Mesendoderm (in vitro differentiated cells): ENCODE results near the gene ABR.

ENCODE experiments used
- DNase-seq: peaks from one replicate; pipeline ENCODE4 v3.0.0; 2013
- H2AK5ac ChIP-seq: 2 replicates; pipeline ENCODE4 v1.6.1; 2013; ENCODE audit warnings: low read length, inconsistent platforms
- H2BK120ac ChIP-seq: 2 replicates; pipeline ENCODE4 v1.6.1; 2013; ENCODE audit warnings: low read depth, mild to moderate bottlenecking, low read length, moderate library complexity, mixed read lengths
- H2BK15ac ChIP-seq: replicated peaks from 2 replicates; pipeline ENCODE4 v1.6.1; 2013; ENCODE audit warnings: low read depth, mild to moderate bottlenecking, moderate library complexity
- H2BK5ac ChIP-seq: 2 replicates; pipeline ENCODE4 v1.6.1; 2013; ENCODE audit warnings: low read length, inconsistent platforms
- H3K18ac ChIP-seq: 2 replicates; pipeline ENCODE4 v1.6.1; 2013; ENCODE audit warnings: mild to moderate bottlenecking, low read length, mixed read lengths
- H3K23ac ChIP-seq: one replicate; pipeline ENCODE4 v1.6.1; 2013; ENCODE audit warnings: low read length
- H3K27ac ChIP-seq: 2 replicates; pipeline ENCODE4 v1.5.1; 2013; ENCODE audit warnings: low read depth, mild to moderate bottlenecking, inconsistent platforms, low read length, moderate library complexity
- H3K27me3 ChIP-seq: 2 replicates; pipeline ENCODE4 v1.6.1; 2013; ENCODE audit warnings: low read length, control low read depth, mild to moderate bottlenecking, inconsistent platforms; ENCODE audit not compliant: insufficient read depth, poor library complexity
- H3K36me3 ChIP-seq: 2 replicates; pipeline ENCODE4 v1.6.1; 2013; ENCODE audit warnings: low read length, inconsistent platforms; ENCODE audit not compliant: control insufficient read depth, insufficient read depth
- H3K4ac ChIP-seq: one replicate; pipeline ENCODE4 v1.6.1; 2013; ENCODE audit warnings: low read depth, mild to moderate bottlenecking, low read length, moderate library complexity
- H3K4me1 ChIP-seq: 2 replicates; pipeline ENCODE4 v1.6.1; 2013; ENCODE audit warnings: low read depth, low read length, inconsistent platforms; ENCODE audit not compliant: control insufficient read depth
- H3K4me2 ChIP-seq: 2 replicates; pipeline ENCODE4 v1.6.1; 2013; ENCODE audit warnings: low read length
- H3K4me3 ChIP-seq: 2 replicates; pipeline ENCODE4 v1.5.1; 2013; ENCODE audit warnings: mild to moderate bottlenecking, low read length
- H3K56ac ChIP-seq: one replicate; pipeline ENCODE4 v1.6.1; 2013; ENCODE audit warnings: low read length
- H3K79me1 ChIP-seq: 2 replicates; pipeline ENCODE4 v1.6.1; 2013; ENCODE audit warnings: low read length, inconsistent platforms
- H3K79me2 ChIP-seq: 2 replicates; pipeline ENCODE4 v1.6.1; 2013; ENCODE audit warnings: mild to moderate bottlenecking, low read length; ENCODE audit not compliant: control insufficient read depth, insufficient read depth
- H3K9ac ChIP-seq: 2 replicates; pipeline ENCODE4 v1.6.1; 2013; ENCODE audit warnings: low read length, inconsistent platforms
- H4K5ac ChIP-seq: one replicate; pipeline ENCODE4 v1.6.1; 2013; ENCODE audit warnings: low read length
- H4K8ac ChIP-seq: one replicate; pipeline ENCODE4 v1.6.1; 2013; ENCODE audit warnings: low read depth, mild to moderate bottlenecking, control low read depth, low read length, moderate library complexity
- WGBS: extraction: QIAGEN DNeasy Blood & Tissue Kit; methylation state at CpG from one replicate; pipeline ENCODE4 v1.1.7; 2013; ENCODE audit warnings: low lambda C conversion rate, missing lambda C conversion rate; ENCODE audit not compliant: insufficient coverage; ENCODE audit errors: extremely low coverage; 5-methylcytosine and 5-hydroxymethylcytosine counted together

Gene ABR

DNA sequence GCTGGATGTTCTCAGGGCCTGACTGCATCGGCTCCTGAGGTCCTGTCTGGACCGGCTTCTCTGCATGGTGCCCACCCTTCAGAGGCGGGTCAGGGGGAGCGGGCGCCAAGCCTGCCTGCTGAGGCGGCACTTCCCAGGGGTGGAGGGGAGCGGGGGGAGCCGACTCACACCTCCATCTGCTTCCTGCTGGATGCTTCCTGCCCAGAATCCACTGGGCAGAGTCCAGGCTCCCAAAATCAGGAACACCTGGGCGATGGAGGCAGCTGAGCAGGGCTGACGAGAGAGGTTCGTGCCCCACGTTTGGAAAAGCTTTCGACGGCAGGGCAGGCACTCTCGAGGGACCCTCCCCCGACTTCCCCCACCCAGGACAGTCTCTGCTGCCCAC, 140.7 kb downstream of the ABR start:
- no peak overlapping the region for H3K27ac ChIP-seq
- no peaks in the 10 kb centered on the region for H3K79me1 ChIP-seq

DNA sequence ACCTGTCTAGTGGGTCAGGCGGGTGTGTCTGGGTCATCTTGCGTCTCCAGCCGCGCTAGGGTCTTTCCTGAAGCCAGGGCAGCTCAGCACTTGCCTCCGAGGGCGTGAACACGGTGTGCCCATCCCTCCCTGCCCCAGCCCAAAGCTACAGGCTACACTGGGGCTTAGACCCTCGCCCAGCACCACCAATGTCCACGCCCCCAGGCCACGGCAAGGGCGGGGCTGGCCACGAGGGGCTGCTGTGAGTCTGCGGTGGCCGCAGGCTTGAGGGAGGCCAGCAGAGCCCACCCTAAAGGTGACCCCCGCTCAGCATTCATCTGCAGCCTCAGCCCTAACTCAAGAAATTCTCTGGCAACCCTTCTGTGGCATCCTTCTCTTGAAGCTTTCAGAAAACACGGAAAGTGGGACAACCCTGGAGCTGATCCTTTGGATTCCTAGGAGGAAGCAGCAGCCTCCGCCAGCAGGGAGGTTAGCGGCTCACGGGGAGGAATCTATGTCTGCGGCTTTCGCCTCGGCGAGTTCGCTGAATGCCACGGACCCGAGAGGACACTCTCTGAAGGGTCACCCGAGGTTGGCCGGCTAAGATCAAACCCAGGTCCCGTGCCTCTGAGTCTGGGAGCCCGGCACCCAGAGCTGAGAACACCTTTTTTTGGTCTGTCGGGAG, 141.2 kb downstream of the ABR start:
- H3K27me3 ChIP-seq: no peaks in the 10 kb centered on the region
- H2BK120ac ChIP-seq: no peak overlapping the region
- H3K18ac ChIP-seq: no peak overlapping the region
- DNase-seq: peak; percentile 26
- H2BK5ac ChIP-seq: no peak overlapping the region
- no peak overlapping the region for H2BK15ac ChIP-seq
- no peak overlapping the region for H3K9ac ChIP-seq
- no peak overlapping the region for H2AK5ac ChIP-seq
- H3K79me2 ChIP-seq: no peaks in the 10 kb centered on the region
- no CpG with 5 or more reads among the region's 31 CpGs for WGBS
- no peak overlapping the region for H4K5ac ChIP-seq
- H3K23ac ChIP-seq: no peak overlapping the region
- no peak overlapping the region for H4K8ac ChIP-seq
- no peak overlapping the region for H3K4me3 ChIP-seq
- no peak overlapping the region for H3K56ac ChIP-seq
- no peak overlapping the region for H3K4ac ChIP-seq
- no peaks in the 10 kb centered on the region for H3K79me1 ChIP-seq
- H3K27ac ChIP-seq: no peak overlapping the region
- H3K4me1 ChIP-seq: peaks cover 3% of the 10 kb centered on the region
- H3K4me2 ChIP-seq: no peak overlapping the region
- no peaks in the 10 kb centered on the region for H3K36me3 ChIP-seq

More for the DNA sequence above, 140.7 kb downstream of the ABR start:
- H3K23ac ChIP-seq: no peak overlapping the region
- H4K8ac ChIP-seq: no peak overlapping the region
- H2BK15ac ChIP-seq: no peak overlapping the region
- no CpG with 5 or more reads among the region's 16 CpGs for WGBS
- H2BK120ac ChIP-seq: no peak overlapping the region
- no peaks in the 10 kb centered on the region for H3K27me3 ChIP-seq
- H3K56ac ChIP-seq: peak overlapping the region; percentile 65
- no peak overlapping the region for H3K4ac ChIP-seq
- no peaks in the 10 kb centered on the region for H3K36me3 ChIP-seq
- H3K18ac ChIP-seq: no peak overlapping the region
- no peak overlapping the region for H3K9ac ChIP-seq
- H2AK5ac ChIP-seq: no peak overlapping the region
- H2BK5ac ChIP-seq: no peak overlapping the region
- peaks cover 3% of the 10 kb centered on the region for H3K4me1 ChIP-seq
- no peak overlapping the region for H3K4me3 ChIP-seq
- no peak for DNase-seq
- H4K5ac ChIP-seq: no peak overlapping the region
- H3K79me2 ChIP-seq: no peaks in the 10 kb centered on the region
- no peak overlapping the region for H3K4me2 ChIP-seq

DNA sequence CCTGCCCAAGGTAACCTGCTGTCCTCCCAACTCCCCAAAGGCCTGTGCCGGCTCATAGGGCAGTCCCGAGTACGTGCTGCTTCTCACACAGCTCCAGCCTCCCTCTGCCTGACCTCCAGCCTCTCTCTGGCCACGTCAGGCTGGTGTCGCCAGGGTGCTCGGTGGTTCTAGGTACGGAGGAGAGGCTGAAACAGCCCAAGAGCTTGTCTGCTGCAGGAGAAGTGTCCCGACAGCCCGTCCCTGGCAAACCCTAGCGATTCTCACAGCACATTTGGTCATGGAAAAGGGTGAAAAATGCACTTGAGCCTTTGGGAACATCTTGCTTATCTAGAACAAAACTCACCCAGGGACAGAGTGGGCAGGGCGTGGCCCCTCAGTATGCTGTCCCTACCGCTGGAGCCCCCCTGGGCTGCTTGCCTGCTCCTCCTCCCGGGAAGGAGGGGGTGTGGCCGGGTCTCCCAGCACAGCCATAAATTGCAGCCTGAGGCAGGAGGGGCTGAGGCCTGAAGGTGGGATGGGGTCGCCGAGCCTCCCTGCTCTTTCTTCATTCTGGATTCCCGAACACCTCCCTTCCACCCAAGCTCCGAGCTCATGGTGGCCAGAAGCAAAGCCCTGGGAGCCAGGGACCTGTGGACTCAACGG, 142.4 kb downstream of the ABR start:
- Histone ChIP-seq H2BK120ac (no peak overlapping the region), H2AK5ac (no peak overlapping the region), H2BK15ac (no peak overlapping the region), H3K4me1 (peaks cover 3% of the 10 kb centered on the region), H3K36me3 (no peaks in the 10 kb centered on the region), H4K5ac (no peak overlapping the region), H3K4ac (no peak overlapping the region), H3K9ac (no peak overlapping the region), H3K4me2 (no peak overlapping the region), H4K8ac (no peak overlapping the region), H3K79me1 (no peaks in the 10 kb centered on the region), H3K18ac (no peak overlapping the region), H3K27ac (no peak overlapping the region), H2BK5ac (no peak overlapping the region), H3K23ac (no peak overlapping the region), H3K4me3 (no peak overlapping the region), H3K79me2 (no peaks in the 10 kb centered on the region), H3K56ac (no peak overlapping the region), H3K27me3 (no peaks in the 10 kb centered on the region)
- DNase-seq: no peak
- no CpG with 5 or more reads among the region's 19 CpGs for WGBS

DNA sequence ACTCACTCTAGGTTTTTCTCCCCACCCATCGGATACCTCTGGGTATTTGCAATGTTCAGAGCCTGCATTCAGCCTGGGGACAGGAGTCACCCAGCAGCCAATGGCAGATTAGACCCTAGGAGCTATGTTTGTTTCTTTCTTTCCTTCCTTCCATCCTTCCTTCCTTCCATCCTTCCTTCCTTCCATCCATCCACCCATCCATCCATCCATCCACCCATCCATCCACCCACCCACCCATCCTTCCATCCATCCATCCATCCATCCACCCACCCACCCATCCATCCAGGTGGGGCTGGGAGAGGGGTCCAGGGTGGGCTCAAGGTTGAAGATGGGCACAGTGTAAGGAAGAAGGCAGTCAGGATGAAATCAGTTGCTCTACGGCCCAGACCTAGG, 142.9 kb downstream of the ABR start:
- Histone ChIP-seq H3K18ac (no peak overlapping the region), H3K4me2 (no peak overlapping the region), H3K4me1 (peaks cover 3% of the 10 kb centered on the region), H2BK5ac (no peak overlapping the region), H3K36me3 (no peaks in the 10 kb centered on the region), H3K4me3 (no peak overlapping the region), H3K27me3 (no peaks in the 10 kb centered on the region), H3K56ac (no peak overlapping the region), H3K23ac (no peak overlapping the region), H3K79me2 (no peaks in the 10 kb centered on the region), H2BK120ac (no peak overlapping the region), H2AK5ac (no peak overlapping the region), H3K9ac (no peak overlapping the region), H4K5ac (no peak overlapping the region), H3K4ac (no peak overlapping the region), H2BK15ac (no peak overlapping the region), H3K79me1 (no peaks in the 10 kb centered on the region), H3K27ac (no peak overlapping the region), H4K8ac (no peak overlapping the region)
- WGBS: no CpG with 5 or more reads among the region's 2 CpGs
- no peak for DNase-seq

DNA sequence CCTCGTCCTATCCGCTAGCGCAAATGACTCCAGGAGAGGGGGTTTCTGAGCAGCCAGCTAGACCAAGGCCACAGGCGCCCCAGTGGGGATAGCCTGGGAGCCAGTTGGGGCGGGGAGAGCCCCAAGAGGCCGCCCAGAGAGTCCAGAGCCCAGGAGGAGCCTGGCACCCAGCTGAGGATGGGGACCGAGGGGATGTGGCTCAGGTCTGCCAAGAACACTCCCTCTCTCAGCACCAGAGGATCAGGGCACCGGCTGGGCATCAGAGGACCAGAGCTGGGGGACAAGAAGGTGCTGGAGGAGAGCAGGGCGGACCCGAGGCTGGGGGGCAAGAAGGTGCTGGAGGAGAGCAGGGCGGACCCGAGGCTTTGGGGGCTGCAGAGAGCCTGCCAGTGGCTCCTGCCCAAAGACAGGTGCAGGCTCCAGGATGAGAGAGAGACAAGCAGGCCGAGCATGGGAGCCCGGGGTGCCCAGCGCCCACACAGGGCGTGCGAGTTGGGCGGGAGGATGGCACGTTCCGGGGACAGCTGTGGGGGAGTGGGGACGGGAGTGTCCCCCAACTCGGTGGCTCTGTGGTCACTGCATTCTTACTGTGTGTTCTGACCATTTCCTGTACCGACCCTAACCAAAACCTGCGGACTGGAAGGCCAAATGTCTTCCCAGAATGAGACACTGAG, 143.5 kb downstream of the ABR start:
- H3K56ac ChIP-seq: no peak overlapping the region
- H3K27me3 ChIP-seq: no peaks in the 10 kb centered on the region
- H3K36me3 ChIP-seq: no peaks in the 10 kb centered on the region
- no peaks in the 10 kb centered on the region for H3K79me2 ChIP-seq
- no peak overlapping the region for H2BK5ac ChIP-seq
- no peak overlapping the region for H2BK120ac ChIP-seq
- H2BK15ac ChIP-seq: no peak overlapping the region
- no peak overlapping the region for H3K23ac ChIP-seq
- no peak overlapping the region for H4K8ac ChIP-seq
- H3K79me1 ChIP-seq: no peaks in the 10 kb centered on the region
- no peak overlapping the region for H4K5ac ChIP-seq
- H3K4ac ChIP-seq: no peak overlapping the region
- no peak overlapping the region for H3K4me3 ChIP-seq
- no peak overlapping the region for H3K4me2 ChIP-seq
- no peak overlapping the region for H3K27ac ChIP-seq
- H3K18ac ChIP-seq: no peak overlapping the region
- peaks cover 3% of the 10 kb centered on the region for H3K4me1 ChIP-seq
- no CpG with 5 or more reads among the region's 24 CpGs for WGBS
- H3K9ac ChIP-seq: no peak overlapping the region
- no peak for DNase-seq
- H2AK5ac ChIP-seq: no peak overlapping the region
